NCI-H446 (cell line): ENCODE measurements around the gene VCL.
"Not testable (repeated sequence)": the region's sequence is repeated elsewhere in the genome, so short reads cannot be mapped to it uniquely, and the experiment has no call there.

Experiments used
- DNase-seq, 2 experiments: peaks; one replicate each; lab custom pipeline; 2025; lab: John Stamatoyannopoulos, UW

Gene VCL

DNA sequence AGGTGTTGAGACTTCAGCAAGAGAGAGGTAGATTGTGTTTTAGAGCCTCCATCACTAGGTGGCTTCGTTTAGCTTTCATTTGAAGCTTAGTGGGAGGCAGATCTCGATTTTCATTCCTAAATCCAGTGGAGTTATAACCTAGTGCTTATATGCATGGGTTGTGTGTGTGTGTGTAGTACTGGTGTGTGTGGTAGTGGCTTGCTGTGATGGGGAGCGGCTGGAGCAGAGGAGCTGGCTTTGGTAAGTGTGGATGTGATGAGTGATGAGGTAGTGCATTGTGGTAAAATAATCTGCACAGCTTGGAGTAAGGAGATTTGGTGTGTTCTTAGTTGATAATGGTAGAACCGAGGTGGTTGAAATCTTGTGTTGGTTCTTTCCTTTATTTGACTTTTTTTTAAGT lies 109.5 kb downstream of the VCL start:
- no peak for DNase-seq

DNA sequence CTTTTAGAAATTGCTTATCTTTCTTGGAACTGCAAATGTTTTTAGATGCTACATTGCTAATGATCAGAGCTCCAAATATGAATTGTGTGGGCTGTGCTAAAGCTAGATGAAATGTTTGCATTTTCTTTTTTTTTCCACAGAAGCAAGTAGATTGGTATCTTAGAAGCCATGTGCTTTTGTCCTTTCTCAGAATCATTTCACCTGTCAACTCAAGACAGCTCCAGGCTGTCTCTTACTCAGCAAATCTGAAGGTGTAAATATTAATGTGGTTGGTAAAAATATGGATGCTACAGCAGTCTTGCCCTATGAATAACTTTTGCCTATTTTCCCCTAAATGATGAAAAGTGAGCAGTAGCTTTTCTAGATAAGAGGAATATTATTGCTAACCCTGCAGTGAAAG lies 111.5 kb downstream of the VCL start:
- no peak for DNase-seq

DNA sequence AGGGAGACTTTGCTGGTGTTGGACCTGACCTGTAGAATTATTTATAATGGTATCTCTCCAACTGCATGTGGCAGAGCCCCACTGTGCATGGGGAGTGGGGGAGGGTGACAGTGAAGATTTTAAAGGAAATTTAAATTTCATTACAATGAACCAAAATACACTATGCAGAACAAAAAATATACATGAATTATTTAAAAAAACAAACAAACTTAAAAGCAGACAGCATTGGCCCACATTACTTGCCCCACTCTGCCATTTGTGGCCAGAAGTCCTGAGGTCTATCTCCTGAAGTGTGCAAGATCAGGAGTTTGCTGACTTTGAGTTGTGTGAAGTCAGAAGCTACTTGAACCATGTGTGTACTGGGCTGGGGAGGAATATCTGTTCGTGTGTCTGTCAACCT lies 112.2 kb downstream of the VCL start:
- no peak for DNase-seq

DNA sequence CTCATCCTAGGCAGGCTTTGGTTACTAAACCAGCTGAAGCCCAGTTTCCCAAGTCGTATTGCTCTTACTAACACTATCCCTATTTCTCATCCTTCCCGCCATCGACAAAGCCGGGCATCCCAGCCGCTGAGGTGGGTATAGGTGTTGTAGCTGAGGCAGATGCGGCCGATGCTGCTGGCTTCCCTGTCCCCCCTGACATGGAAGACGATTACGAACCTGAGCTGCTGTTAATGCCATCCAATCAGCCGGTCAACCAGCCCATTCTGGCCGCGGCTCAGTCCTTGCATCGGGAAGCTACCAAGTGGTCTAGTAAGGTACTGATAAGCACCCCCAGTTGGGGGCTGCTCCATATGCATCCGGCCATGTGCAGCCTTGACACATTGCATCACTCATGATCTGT lies 113.9 kb downstream of the VCL start:
- no peak for DNase-seq

DNA sequence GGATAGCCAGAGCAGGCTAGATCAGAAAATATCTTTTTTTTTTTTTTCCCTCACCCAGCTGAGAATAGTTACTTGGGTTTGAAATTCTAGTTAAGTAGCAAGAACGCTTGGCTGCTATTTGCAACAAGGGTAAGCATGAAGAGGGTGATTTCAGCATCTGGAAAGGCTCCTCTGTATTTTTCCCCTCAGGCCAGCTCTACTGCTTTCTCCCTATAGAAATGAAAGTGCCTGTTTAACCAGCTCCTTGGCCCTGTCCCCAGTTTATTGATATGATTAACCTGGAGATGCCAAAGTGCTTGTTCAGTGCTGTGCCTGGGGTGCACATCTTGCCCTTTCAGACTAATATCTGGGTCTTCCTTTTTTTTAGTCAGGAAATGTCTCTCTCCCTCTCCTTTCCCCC lies 115.6 kb downstream of the VCL start:
- no peak for DNase-seq

- DNase-seq, result no peak
These were observed 116.1 kb downstream of the VCL start for GRCh38 chr10:74114041-74114448.

DNA sequence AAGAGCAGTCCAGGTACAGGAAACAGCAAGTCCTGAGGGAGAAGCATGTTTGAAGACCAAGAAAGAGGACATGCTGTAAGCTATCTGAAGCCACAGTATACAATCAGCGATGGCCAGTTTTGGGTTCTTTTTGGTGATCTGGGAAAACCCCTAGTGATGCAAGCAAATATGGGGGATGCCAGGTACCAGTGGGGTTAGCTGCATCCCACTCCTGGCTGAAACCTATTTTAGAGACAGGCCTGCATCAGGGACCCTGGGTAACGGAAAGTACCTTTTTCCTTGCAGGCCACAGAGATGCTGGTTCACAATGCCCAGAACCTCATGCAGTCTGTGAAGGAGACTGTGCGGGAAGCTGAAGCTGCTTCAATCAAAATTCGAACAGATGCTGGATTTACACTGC lies 119.8 kb downstream of the VCL start:
- DNase-seq, result no peak

GRCh38 chr10:74118804-74119203 lies 120.9 kb downstream of the VCL start:
- DNase-seq, result no peak

DNA sequence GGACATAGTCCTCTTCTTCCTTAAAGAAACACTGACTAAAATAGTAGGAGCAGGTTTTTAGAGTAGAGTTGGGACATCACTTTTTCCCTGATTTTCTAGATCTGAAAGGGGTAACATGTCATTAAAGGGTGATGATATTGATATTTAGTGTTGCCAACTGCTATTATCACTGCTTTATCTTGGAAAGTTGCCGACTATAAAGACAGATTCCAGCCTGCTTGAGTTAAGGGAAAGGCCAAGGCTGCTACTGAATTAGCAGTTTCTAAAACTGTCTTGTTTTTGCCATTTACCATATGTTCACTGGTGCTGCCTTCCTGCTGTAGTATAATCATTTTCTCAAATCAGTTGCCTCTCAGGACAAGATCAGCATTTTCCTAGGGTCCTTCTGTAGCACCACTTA lies 123.0 kb downstream of the VCL start:
- DNase-seq, result no peak

- no peak for DNase-seq
These were observed 123.5 kb downstream of the VCL start for GRCh38 chr10:74121368-74121767.

- no peak for DNase-seq
These were observed 124.1 kb downstream of the VCL start for GRCh38 chr10:74122060-74122459.

- no peak for DNase-seq
These were observed 125.2 kb downstream of the VCL start for GRCh38 chr10:74123081-74123480.

- DNase-seq, result no peak
These were observed 136.3 kb downstream of the VCL start for GRCh38 chr10:74133923-74134820.

GRCh38 chr10:74135452-74135851 lies 137.5 kb downstream of the VCL start:
- no peak for DNase-seq

DNA sequence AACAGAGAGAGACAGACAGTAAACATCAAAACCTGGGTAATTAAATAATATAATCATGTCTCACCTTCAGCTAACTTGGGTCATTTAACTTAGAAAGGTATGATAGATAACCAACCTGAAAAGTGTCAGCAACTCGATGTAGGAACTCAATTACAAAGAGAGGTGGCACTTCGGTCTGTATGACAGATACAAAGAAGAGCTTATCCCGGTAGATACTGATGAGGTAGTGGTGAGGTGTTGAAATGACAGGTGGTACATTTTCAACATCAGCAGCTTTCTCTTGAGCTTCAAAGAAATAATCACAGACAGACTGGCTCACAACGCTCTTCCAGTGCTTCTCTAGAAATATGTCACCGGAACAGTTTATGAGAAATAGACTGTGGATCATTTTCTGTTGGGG lies 140.1 kb downstream of the VCL start:
- DNase-seq, result no peak

DNA sequence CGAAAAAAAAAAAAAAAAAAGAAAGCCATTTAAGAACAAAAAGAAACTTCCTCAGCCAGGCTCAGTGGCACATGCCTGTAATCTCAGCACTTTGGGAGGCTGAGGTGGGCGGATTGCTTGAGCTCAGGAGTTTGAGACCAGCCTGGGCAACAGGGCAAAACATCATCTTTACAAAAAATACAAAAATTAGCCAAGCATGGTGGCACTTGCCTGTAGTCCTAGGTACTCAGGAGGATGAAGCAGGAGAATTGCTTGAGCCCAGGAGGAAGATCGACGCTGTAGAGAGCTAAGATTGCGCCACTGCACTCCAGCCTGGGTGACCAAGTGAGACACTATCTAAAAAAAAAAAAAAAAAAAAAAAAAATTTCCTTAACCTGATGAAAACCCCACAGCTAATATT lies 140.7 kb downstream of the VCL start:
- not testable (repeated sequence) for DNase-seq

DNA sequence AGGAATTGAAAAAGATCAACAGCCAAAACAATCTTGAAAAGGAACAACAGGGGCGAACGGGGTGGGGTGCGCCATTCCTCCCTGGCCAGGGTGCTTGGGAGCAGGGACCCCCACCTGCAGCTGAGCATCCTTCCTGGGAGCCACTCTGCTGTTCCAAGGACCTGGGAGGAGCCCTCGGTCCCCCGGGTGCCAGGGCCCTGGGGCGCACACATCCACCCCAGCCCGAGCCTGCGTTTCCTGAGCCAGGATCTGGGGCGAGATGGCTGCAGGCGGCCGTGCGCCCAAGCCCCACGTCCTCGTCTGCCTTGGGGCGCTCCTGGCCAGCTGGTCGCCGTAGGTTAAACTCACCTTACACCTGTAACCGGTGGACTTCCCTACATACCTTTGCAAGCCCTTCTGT lies 142.1 kb downstream of the VCL start:
- DNase-seq, result no peak

- DNase-seq, result no peak
These were observed 142.6 kb downstream of the VCL start for GRCh38 chr10:74140553-74140952.

- no peak for DNase-seq
These were observed 147.2 kb downstream of the VCL start for GRCh38 chr10:74145133-74145532.

DNA sequence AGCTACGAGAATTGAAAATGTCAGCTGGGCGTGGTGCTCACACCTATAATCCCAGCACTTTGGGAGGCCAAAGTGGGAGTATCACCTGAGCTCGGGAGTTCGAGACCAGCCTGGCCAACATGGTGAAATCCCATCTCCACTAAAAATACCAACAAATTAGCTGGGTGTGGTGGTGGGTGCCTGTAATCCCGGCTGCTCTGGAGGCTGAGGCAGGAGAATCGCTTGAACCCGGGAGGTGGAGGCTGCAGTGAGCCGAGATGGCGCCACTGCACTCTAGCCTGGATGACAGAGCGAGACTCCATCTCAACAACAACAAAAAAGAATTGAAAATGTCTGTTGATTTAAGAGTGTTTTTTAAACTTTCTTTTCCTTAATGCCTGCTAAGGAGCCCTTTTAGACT lies 149.1 kb downstream of the VCL start:
- DNase-seq, result not testable (repeated sequence)

DNA sequence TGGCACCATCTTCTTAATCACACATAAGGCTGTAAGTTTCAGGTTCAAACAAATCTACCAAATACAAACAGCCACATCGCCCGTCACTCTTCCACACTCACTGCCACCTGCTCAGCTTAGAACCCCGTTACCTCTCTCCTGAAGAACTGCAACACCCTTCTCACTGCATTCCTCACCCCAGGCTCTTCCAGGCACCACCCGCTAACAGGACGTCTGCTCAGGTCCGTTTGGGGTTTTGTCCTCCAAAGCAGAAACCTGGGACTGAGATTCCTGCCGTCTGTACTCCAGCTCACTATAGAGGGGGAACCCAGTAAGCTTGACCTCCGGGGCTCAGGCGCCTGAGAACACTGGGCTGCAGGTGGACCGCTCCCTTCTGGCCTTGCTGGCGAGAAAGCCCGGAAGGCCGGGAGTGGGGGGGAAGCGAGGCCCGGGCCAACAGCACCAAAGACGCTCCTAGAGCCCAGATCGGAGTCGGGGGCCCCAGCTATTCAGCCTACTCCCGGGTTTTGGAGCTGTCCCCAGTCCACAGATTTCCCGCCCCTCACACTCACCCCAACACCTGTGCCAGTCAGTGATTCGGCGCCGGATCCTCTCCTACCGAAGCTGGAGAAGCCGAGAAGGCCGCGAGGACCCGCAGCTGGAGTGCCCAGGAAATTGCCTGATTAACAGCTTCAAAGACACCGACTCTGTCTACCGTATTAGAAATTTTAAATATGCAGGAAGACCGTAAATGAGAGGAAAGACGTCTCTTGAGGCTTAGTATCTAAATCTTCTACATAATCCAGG lies 152.5 kb downstream of the VCL start, which contains the start of gene AP3M1:
AP3M1 (minus strand) TSS at position 625 of the 786 bp plus-strand sequence. CDS start 12,449 bp downstream, outside the sequence.
- peak in 1 of 2 experiments; percentile 93 for DNase-seq

GRCh38 chr10:74150990-74151878 lies 153.3 kb downstream of the VCL start, which contains the start of gene ADK:
Gene ADK (plus strand): TSS chr10:74151221. CDS start chr10:74151279, 58 bp downstream.
- DNase-seq, result peak; percentile 94 to 97
